Cortex of kidney (tissue), 1 donor: ENCODE data around the gene CPZ.

Experiments used
- DNase-seq: peaks from one replicate; lab custom pipeline; 2025; lab: John Stamatoyannopoulos, UW

The CPZ gene

GRCh38 chr4:8592366-8593263, at the start of gene CPZ:
CPZ (plus strand) TSS chr4:8592765; CDS start chr4:8592834, 69 bp downstream.
- no peak for DNase-seq

DNA sequence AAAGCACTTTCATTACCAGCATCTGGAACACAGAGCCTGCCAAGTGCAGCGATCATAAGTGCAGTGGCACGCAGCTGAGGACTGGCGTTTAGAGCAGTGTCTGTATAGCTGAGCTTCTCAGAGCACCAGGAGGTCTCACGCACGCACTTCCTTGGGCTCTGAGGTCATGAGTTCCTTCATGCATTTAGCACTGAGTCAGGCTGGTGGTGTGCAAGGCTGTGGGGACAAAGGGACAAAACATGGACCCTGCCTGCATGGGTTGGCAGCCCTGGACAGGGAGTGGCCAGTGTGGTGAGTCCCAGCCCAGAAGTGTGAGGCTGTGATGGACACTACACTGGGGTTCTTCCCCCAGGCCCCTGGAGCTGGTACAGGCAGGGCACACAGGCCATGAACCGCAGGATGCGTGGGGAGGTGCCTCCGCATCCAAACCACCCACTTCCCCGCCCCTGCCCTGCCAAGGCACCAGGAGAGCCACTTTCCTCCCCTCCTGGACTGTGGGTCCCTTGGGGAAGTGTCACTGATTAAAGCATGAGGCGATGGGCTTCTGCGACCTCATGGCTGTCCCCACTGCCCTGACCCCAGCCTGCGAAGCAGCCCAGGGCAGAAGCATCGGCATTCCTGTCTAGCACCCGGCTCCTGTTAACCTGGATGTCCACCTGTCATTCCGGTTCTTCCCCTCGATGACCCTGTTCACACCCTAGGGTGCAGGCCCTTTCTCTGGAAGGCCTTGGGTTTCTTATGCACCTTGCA, 49.6 kb upstream of the CPZ start:
- DNase-seq = no peak

DNA sequence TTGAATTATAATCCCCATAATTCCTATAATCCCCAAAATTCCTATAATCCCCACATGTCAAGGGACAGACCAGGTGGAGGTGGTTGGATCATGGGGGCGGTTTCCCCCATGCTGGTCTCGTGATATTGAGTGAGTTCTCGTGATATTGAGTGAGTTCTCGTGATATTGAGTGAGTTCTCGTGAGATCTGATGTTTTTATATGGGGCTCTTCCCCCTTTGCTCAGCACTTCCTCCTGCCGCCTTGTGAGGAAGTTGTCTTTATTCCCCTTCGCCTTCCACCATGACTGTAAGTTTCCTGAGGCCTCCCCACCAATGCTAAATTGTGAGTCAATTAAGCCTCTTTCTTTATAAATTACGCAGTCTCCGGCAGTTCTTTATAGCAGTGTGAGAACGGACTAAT, 48.9 kb upstream of the CPZ start:
- no peak for DNase-seq

- no peak for DNase-seq
Observed at GRCh38 chr4:8544282-8544681, 48.3 kb upstream of the CPZ start.

GRCh38 chr4:8544741-8545438, 47.7 kb upstream of the CPZ start:
- DNase-seq = no peak

GRCh38 chr4:8545439-8545765, 47.2 kb upstream of the CPZ start:
- no peak for DNase-seq

GRCh38 chr4:8546766-8547107, 45.8 kb upstream of the CPZ start:
- no peak for DNase-seq

DNA sequence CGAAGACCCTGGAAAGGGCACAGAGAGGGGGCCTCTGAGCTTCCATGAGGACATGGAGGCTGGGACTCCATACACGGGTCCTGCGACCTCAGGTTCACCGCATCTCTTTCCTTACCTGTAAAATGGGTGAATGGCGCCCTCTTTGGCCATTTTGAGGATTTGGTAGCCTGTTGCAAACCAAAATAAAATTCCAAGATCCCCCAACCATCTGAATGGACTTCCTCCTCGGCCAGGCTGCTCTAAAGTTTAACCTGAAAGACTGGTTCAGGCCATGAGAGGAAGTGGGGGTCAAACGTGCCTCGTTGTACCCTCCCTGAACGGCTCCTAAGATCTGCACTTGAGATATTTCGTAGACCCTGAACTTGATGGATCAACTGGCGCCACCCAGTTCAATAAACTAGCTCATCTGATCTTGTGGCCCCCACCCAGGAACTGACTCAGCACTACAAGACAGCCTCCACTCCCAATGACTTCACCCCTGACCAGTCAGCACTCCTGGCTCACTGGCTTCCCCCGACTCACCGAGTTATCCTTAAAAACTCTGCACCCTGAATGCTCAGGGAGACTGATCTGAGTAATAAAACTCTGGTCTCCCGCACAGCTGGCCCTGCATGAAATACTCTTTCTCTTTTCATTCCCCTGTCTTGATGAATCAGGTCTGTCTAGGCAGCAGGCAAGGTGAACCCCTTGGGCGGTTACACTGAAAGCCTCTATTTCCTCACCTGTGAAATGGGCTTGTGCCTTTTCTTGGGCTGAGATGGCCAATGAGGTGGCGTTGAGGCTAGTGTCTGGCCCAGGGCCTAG, 45.3 kb upstream of the CPZ start:
- DNase-seq = no peak

GRCh38 chr4:8547912-8548730, 44.4 kb upstream of the CPZ start:
- no peak for DNase-seq

DNA sequence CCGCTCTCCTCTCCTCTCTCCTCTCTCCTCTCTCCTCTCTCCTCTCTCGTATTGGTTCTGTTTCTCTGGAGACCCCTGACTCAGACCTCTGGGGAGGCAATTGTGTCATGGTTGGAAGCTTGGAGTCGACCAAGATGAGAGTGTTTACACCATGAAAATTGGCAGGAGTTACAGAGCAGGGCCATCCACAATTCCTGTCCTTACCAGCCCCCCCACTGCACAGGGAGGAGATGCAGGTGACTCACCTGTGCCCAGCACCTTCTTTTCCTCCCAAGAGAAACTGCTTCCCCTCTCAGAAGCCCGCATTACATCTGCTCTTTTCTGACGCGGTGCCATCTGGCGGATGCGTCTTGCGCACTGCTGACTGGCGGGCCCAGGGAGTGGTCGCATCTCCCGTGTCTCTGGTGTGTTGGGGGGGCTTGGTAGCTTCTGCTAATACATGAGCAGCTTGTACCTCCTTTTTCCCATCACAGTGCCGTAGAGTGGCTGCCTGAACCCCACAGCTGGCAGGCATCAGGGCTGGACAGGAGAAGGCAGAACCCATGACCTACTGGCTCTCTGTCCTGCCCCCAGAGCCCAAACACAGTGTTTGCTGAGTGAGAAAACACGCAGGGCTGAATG, 43.7 kb upstream of the CPZ start:
- no peak for DNase-seq

- DNase-seq = no peak
Observed at GRCh38 chr4:8549352-8549931, 43.1 kb upstream of the CPZ start.

DNA sequence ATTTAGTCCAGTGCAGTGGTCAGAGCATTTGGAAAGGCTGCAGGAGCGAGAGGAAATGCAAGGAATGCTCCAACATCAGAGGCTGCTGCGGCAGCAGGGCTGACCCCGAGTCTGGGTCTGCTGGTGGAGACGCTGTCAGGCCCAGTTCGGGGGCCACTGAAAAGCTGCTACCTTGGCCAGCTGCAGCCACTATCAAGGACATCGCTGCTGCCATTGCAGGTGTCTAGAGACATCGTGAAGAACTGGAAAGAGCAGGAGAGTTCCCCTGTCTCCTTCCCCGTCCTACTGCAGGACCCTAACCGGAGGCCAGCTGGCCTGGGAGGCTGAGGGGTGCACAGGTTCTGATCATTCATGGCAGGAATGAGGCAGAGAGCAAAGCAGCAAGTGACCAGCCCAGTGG, 41.9 kb upstream of the CPZ start:
- DNase-seq = no peak

GRCh38 chr4:8552024-8552423, 40.5 kb upstream of the CPZ start:
- DNase-seq = no peak

DNA sequence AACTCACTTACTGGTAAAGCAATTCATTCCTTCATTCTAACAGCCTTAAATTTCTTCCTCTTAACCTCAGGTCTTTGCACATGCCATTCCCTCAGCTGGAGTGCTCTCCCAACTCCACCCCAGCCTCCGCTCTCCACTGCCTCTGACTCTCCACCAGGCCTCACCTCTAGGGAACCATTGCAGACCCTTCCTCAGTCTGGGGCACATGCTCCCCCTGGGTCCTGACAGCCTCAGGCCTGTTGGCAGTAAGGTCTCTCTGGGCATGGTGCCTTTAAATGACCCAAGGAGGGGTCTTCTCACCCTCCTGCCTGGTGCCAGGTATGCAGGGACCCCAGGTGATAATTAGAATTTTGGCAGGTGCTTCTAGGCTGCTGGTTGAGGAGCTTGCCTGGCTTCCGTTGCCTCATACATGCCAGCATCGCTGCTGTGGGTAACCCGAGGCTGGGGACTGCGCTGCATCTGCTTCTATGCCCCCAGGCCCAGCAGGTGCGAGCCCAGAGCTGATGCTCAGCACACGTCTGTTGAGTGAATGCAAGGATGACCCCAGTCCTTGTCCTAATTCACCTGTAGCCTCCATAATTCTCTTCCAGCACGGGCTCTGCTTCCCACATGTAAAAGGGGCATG, 39.9 kb upstream of the CPZ start:
- no peak for DNase-seq

DNA sequence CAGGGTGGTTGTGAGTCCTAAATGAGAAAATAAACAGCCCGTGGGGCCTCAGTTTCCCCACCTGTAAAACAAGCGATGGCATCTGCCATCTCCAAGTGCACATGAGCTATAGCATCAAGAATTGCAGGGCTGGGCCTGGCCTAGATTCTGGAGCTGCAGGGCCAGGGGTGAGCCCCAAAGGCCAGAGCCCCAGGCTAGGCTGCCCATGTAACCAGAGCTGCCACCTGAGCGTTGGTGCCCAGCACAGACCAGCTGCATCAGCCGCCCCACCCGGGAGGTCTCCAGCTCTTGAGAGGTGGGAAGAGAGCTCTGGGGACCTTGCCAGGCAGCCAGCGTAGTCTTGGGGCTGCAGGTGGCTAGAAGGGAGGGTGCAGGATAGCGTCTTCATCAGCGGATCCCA, 39.3 kb upstream of the CPZ start:
- DNase-seq = no peak

- no peak for DNase-seq
Observed at GRCh38 chr4:8553991-8554405, 38.6 kb upstream of the CPZ start.

DNA sequence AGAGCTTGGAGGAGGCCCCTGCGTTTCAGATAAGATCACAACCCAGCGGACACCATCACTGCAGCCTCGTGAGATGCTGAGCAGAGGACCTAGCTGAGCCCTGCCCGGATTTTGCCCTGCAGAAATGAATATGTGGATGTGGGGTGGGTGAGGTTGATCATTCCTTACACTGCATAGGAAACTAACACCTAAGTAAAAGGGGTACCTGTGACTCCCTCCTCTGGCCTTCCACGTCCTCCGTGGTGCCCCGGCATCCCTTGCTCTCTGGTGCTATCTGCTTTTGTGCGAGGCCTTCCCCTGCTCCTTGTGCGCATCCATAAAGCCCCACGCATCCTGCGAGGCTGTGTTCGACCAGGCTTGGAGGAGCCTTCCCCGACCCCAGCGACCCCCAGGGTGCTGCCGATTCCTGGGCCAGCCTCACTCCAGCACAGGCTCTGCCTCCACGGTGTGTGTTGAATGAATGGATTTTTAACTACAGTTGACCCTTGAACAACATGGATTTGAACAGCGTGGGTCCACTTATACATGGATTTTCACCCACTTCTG, 37.9 kb upstream of the CPZ start:
- no peak for DNase-seq

GRCh38 chr4:8555716-8556115, 36.8 kb upstream of the CPZ start:
- DNase-seq = no peak

- no peak for DNase-seq
Observed at GRCh38 chr4:8556341-8557150, 36.0 kb upstream of the CPZ start.
